Measurements from ENCODE around the gene PJA2. TPM values are rescaled to one million over a fixed set of nuclear protein-coding genes. Genes with fewer than 3 reads are reported as not detected.
"Not testable (repeated sequence)": the region's sequence is repeated elsewhere in the genome, so short reads cannot be mapped to it uniquely, and the experiment has no call there.

Gene PJA2
- total RNA-seq, 1 donor from 2014 or later: 198 TPM

GRCh38 chr5:109307951-109308350 is 101.8 kb downstream of the PJA2 start:
- no peak for DNase-seq

GRCh38 chr5:109307456-109307855 is 102.3 kb downstream of the PJA2 start:
- DNase-seq: no peak

- DNase-seq: no peak
Measured at GRCh38 chr5:109305352-109305751, 104.4 kb downstream of the PJA2 start.

DNA sequence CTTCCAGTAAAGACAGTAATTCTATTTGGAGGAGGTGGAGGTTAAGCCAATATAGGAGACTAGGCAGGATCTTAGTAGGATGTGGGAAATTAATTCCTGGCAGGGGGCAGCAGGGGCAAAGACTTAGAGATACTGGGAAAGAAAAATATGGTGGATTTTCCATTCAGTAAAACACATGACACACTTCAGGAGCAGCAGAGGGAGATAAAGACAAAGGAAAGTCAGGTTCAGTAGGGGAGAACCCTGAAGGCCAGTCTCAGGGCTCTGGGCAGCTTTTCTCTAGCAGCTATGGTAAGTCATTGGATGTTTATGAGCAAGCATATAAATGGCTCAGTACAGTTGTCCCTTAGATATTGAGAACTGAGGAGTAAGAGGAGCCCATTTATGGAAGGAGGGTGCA is 105.5 kb downstream of the PJA2 start:
- no peak for DNase-seq

GRCh38 chr5:109300367-109300766 is 109.4 kb downstream of the PJA2 start:
- no peak for DNase-seq

DNA sequence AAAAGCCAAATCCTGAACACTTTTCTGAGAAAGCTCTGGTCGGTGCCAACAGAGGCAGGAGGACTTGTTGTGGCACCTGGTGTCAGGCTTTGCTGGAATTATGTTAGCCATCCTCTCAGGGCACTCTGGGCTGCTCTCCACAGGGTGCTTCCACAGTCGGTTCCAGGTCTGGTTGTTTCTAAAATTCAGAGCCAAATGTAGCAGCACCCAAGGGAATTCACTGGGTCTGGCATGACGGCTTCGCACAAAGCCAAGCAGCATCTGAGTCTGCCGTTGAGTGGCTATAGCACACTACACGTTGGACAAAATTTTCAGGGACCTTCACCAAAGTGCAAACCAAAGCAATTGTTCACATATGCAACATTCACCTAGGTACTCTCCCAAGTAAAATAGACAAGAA is 110.2 kb downstream of the PJA2 start:
- DNase-seq: peak; percentile 21

DNA sequence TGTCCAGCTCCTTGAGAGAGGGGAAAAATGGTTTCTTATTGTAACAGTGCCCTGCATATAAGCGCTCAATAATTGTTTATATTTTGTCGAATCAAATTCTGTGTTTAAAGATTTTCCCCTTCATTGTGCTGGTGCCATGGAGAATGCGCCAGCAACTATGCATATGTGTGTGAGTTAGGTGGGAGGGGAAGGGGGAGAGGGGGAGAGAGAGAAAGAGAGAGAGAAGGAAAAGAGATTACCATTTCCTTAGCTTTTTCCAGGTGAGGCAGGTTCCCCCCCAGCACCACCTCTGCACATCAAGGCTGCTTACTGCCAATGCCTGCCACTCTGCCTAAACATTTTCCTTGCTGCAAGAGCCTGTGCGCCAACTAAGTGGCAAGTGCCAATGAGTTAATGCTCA is 111.0 kb downstream of the PJA2 start:
- no peak for DNase-seq

DNA sequence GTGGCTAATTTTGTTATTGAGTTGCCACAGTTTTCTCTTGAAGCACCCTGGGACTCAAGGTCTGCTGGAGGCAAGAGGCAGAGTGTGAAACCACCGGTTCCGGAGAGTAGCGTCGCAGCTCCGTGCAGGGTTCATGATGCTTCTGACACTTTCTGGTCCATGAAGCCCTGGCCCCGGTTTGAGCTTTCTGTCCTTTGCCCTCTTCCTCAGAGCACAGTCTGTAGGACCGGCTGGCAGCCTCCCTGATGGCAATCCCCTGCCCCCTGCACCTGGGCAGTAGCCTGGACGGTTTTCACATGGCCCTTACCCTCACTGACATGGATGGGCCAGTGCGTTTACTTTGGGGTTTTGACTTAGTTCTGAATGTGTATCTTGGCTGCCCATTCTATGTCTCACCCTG is 111.9 kb downstream of the PJA2 start:
- no peak for DNase-seq

- DNase-seq: no peak
Measured at GRCh38 chr5:109291090-109291489, 118.7 kb downstream of the PJA2 start.

- no peak for DNase-seq
Measured at GRCh38 chr5:109290231-109290630, 119.5 kb downstream of the PJA2 start.

DNA sequence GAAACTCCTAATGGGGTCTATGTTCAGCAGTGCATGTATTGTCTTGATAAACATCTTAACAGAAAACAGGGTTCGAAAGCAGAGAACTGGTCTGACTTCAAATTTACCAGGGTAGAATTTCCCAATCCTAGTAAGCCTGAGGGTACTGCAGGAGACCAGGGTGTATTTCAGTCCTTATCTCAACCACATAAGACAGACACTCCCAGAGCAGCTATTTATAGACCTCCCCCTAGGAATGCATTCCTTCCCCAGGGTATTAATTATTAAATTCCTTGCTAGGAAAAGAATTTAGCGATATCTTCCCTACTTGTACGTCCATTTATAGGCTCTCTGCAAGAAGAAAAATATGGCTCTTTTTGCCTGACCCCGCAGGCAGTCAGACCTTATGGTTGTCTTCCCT is 123.1 kb downstream of the PJA2 start:
- DNase-seq: not testable (repeated sequence)

All from tongue (tissue), 2 donors.